Measurements from ENCODE around the gene PRKG1. TPM values are rescaled to one million over a fixed set of nuclear protein-coding genes. Genes with fewer than 3 reads are reported as not detected.

Gene PRKG1
- total and polyA plus RNA-seq, 2 of the 8 experiments (the other 6 are each of a cell fraction or from before 2014, with no cell fraction given), result 4.2 to 15.2 TPM

DNA sequence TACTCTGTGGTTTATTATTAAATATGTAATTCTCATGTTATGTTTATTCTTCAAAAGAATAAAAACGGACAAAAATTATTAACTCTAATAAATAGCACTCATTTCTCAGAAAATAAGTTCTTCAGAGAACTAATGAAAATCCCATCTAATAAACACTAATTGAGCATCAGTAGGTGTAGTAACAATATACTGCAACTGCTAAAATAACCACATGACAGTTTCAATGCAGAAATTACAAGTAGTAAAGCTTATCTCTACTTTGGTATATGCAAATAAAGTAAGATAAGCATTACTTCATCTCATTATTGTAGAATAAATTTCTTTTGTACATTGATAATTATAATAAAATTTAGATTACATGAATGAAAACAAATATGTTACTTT lies 1183.4 kb downstream of the PRKG1 start:
- no peaks in the 10 kb centered on the region for H4K20me1 ChIP-seq (replicated peaks in 1 of 2; ENCODE audit: control insufficient read depth in 1 of 2, insufficient read depth in 2 of 2, low read length in 2 of 2)
- H3K9ac ChIP-seq (replicated peaks in 1 of 4; ENCODE audit: extremely low read depth in 1 of 4, low read depth in 3 of 4, low read length in 3 of 4), result no peak overlapping the region
- H3K79me1 ChIP-seq (ENCODE audit: low read depth, low read length), result no peaks in the 10 kb centered on the region
- H2AK5ac ChIP-seq (ENCODE audit: low read depth, low read length), result no peak overlapping the region
- H2AFZ ChIP-seq (ENCODE audit: low read length), result no peak overlapping the region
- no peak overlapping the region for H4K8ac ChIP-seq (ENCODE audit: extremely low read depth, insufficient read depth, low read length)
- FAIRE-seq, result no peak
- no peak overlapping the region for H2BK12ac ChIP-seq (ENCODE audit: low read depth, low read length)
- H3K4me2 ChIP-seq (ENCODE audit: insufficient read depth in 1 of 2, low read depth in 2 of 2, low read length in 2 of 2), result no peak overlapping the region
- H3K79me2 ChIP-seq (ENCODE audit: control insufficient read depth in 1 of 2, insufficient read depth in 2 of 2, low read length in 2 of 2), result no peaks in the 10 kb centered on the region
- H2BK5ac ChIP-seq (ENCODE audit: low read depth, low read length), result no peak overlapping the region
- ChIA-PET POLR2A (ENCODE audit: partially characterized antibody) (no interaction called here), CTCF (ENCODE audit: partially characterized antibody) (interaction anchor here (1.3 kb wide), 1 partner anchor 11 kb away, joined by 3 read pairs; no protein-coding TSS in a partner anchor)
- no peak overlapping the region for H3K27ac ChIP-seq (ENCODE audit: low read depth, low read length)
- H2BK20ac ChIP-seq (ENCODE audit: low read length), result no peak overlapping the region
- no peak for DNase-seq (ENCODE audit: low read depth in 1 of 2, low spot score in 2 of 2)
- H3K18ac ChIP-seq (ENCODE audit: extremely low read depth, low read length), result no peak overlapping the region
- H3K9me3 ChIP-seq (ENCODE audit: insufficient read depth in 2 of 2, low read depth in 1 of 2, low read length in 1 of 2), result no peaks in the 10 kb centered on the region
- H4K91ac ChIP-seq (replicated peaks; ENCODE audit: insufficient read length, low read length), result no peak overlapping the region
- no peak overlapping the region for H4K5ac ChIP-seq (ENCODE audit: insufficient read length, low read depth, low read length)
- H2BK15ac ChIP-seq (ENCODE audit: low read length), result no peak overlapping the region
- H3K14ac ChIP-seq (ENCODE audit: insufficient read length), result no peak overlapping the region
- no peaks in the 10 kb centered on the region for H3K23me2 ChIP-seq (ENCODE audit: low read depth, low read length)
- no peak overlapping the region for H3K56ac ChIP-seq (replicated peaks; ENCODE audit: insufficient read length, low read depth, low read length)
- no peak overlapping the region for H2BK120ac ChIP-seq (replicated peaks; ENCODE audit: low read depth, low read length)
- H3K36me3 ChIP-seq (ENCODE audit: control insufficient read depth in 2 of 4, insufficient read depth in 4 of 4, low read length in 3 of 4), result no peaks in the 10 kb centered on the region
- H3K4me3 ChIP-seq (ENCODE audit: extremely low read depth in 1 of 4, insufficient read depth in 2 of 4, low read depth in 3 of 4, low read length in 4 of 4), result no peak overlapping the region
- H3K27me3 ChIP-seq (replicated peaks in 1 of 4; ENCODE audit: control insufficient read depth in 3 of 4, extremely low read depth in 1 of 4, insufficient read depth in 3 of 4, low read length in 3 of 4), result no peaks in the 10 kb centered on the region
- H3K4me1 ChIP-seq (replicated peaks in 1 of 4; ENCODE audit: control insufficient read depth in 3 of 4, insufficient read depth in 4 of 4, low read length in 3 of 4), result no peaks in the 10 kb centered on the region
- no peak overlapping the region for H3K23ac ChIP-seq (ENCODE audit: insufficient read length)
- 82% methylated on average over 1 of the region's 1 CpG; no CpG with 5 or more reads in 1 of the 2 experiments for WGBS, 2 experiments (ENCODE audit: extremely low coverage in 1 of 2, insufficient coverage in 1 of 2, insufficient read length in 1 of 2, insufficient replicate concordance in 2 of 2, low coverage in 1 of 2, low lambda C conversion rate in 2 of 2, missing lambda C conversion rate in 1 of 2)
- H3K4ac ChIP-seq (replicated peaks; ENCODE audit: insufficient read length, low read depth, low read length), result no peak overlapping the region
- TF ChIP-seq POLR2A (IDR thresholded peaks at IDR 0.05; ENCODE audit: control extremely low read depth in 1 of 2, low read depth in 2 of 2, low read length in 2 of 2), result no peak
- TF ChIP-seq FOSL1 (IDR thresholded peaks at IDR 0.05; ENCODE audit: insufficient read depth, low read depth, low read length), result no peak
- no peak for TF ChIP-seq TCF12 (IDR thresholded peaks at IDR 0.05; ENCODE audit: low read depth, low read length)

All from H1 (cell line).